Thoracic aorta endothelial cell (primary cell): ENCODE results near the gene ORM1. TPM values are rescaled to one million over a fixed set of nuclear protein-coding genes. Genes with fewer than 3 reads are reported as not detected.

Source experiments
- total RNA-seq: library from RNA; depleted of rRNA; stranded (reverse); fragments of >200 nt; gene quantifications from 2 replicates; pipeline ENCODE4 v1.2.3, GENCODE V29; 2012

ORM1 gene
- not detected in 2 replicates for total RNA-seq

DNA sequence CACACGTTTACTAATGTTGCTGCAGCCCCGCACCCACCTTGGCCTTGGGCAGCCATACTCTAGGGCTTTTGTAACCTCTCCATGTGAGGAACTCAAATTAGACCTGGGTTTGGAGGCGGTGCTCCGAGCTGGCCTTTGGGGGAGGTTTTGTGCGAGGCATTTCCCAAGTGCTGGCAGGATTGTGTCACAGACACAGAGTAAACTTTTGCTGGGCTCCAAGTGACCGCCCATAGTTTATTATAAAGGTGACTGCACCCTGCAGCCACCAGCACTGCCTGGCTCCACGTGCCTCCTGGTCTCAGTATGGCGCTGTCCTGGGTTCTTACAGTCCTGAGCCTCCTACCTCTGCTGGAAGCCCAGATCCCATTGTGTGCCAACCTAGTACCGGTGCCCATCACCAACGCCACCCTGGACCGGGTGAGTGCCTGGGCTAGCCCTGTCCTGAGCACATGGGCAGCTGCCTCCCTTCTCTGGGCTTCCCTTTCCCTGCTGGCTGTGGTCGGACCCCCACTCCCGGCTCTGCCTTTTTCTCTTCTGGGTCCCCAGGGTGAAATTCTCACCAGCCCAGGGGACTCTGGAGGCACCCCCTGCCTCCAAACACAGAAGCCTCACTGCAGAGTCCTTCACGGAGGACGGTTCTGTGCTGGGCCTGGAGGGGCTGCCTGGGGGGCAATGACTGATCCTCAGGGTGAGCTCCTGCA is at the start of gene ORM1:
Gene ORM1 (plus strand): TSS at position 268 of the 701 bp plus-strand sequence. CDS start 36 bp downstream, at position 304.

GRCh38 chr9:114329625-114330022 is 6.7 kb downstream of the ORM1 start, which contains the start of gene ORM2:
Gene ORM2 (plus strand): TSS chr9:114329869. CDS start chr9:114329905, 36 bp downstream.

Other genes with a start within 250 kb of the ORM1 start
- not detected in 2 replicates for gene AMBP, start 244.8 kb upstream of the ORM1 start, total RNA-seq
- gene KIF12, start 223.8 kb upstream of the ORM1 start, total RNA-seq = 0.22 TPM in 1 of 2 replicates, not detected in the other
- 19.4 and 23.2 TPM in 2 replicates for gene COL27A1, start 167.6 kb upstream of the ORM1 start, total RNA-seq
- not detected in 2 replicates for gene ORM2, start 6.8 kb downstream of the ORM1 start, total RNA-seq
- 10.1 and 15.1 TPM in 2 replicates for gene AKNA, start 64.9 kb downstream of the ORM1 start, total RNA-seq
- gene WHRN, start 182.4 kb downstream of the ORM1 start, total RNA-seq = 0.22 and 0.66 TPM in 2 replicates